Panc1 (cell line): ENCODE measurements around the gene PPM1N.

Experiments
- TCF7L2 ChIP-seq: IDR thresholded peaks from 2 replicates; pipeline ENCODE4 v1.6.1; 2011; ENCODE audit warnings: mild to moderate bottlenecking, low read depth, low read length, inconsistent platforms
- TF ChIP-seq, protein P1 (sequence below): fragments of 450-650 bp; IDR thresholded peaks from 2 replicates; pipeline ENCODE4 v1.5.1; 2017; ENCODE audit warnings: mild to moderate bottlenecking
- TF ChIP-seq, protein P2 (sequence below), 2 experiments: IDR thresholded peaks; 2 replicates each; pipeline ENCODE4 v1.6.1; 2011 to 2012; ENCODE audit warnings: low read depth in 2 of 2, control low read depth in 1 of 2, low read length in 1 of 2, mild to moderate bottlenecking in 1 of 2, moderate library complexity in 1 of 2; ENCODE audit not compliant: insufficient read depth in 1 of 2

DNA sequence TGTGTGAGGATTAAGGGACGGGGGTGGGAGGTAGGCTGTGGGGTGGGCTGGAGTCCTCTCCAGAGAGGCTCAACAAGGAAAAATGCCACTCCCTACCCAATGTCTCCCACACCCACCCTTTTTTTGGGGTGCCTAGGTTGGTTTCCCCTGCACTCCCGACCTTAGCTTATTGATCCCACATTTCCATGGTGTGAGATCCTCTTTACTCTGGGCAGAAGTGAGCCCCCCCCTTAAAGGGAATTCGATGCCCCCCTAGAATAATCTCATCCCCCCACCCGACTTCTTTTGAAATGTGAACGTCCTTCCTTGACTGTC, 24.9 kb upstream of the PPM1N start:
- TF ChIP-seq, protein P1, sequence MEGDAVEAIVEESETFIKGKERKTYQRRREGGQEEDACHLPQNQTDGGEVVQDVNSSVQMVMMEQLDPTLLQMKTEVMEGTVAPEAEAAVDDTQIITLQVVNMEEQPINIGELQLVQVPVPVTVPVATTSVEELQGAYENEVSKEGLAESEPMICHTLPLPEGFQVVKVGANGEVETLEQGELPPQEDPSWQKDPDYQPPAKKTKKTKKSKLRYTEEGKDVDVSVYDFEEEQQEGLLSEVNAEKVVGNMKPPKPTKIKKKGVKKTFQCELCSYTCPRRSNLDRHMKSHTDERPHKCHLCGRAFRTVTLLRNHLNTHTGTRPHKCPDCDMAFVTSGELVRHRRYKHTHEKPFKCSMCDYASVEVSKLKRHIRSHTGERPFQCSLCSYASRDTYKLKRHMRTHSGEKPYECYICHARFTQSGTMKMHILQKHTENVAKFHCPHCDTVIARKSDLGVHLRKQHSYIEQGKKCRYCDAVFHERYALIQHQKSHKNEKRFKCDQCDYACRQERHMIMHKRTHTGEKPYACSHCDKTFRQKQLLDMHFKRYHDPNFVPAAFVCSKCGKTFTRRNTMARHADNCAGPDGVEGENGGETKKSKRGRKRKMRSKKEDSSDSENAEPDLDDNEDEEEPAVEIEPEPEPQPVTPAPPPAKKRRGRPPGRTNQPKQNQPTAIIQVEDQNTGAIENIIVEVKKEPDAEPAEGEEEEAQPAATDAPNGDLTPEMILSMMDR, result no peak
- TF ChIP-seq, protein P2, sequence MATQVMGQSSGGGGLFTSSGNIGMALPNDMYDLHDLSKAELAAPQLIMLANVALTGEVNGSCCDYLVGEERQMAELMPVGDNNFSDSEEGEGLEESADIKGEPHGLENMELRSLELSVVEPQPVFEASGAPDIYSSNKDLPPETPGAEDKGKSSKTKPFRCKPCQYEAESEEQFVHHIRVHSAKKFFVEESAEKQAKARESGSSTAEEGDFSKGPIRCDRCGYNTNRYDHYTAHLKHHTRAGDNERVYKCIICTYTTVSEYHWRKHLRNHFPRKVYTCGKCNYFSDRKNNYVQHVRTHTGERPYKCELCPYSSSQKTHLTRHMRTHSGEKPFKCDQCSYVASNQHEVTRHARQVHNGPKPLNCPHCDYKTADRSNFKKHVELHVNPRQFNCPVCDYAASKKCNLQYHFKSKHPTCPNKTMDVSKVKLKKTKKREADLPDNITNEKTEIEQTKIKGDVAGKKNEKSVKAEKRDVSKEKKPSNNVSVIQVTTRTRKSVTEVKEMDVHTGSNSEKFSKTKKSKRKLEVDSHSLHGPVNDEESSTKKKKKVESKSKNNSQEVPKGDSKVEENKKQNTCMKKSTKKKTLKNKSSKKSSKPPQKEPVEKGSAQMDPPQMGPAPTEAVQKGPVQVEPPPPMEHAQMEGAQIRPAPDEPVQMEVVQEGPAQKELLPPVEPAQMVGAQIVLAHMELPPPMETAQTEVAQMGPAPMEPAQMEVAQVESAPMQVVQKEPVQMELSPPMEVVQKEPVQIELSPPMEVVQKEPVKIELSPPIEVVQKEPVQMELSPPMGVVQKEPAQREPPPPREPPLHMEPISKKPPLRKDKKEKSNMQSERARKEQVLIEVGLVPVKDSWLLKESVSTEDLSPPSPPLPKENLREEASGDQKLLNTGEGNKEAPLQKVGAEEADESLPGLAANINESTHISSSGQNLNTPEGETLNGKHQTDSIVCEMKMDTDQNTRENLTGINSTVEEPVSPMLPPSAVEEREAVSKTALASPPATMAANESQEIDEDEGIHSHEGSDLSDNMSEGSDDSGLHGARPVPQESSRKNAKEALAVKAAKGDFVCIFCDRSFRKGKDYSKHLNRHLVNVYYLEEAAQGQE (IDR thresholded peaks at IDR 0.05; ENCODE audit: insufficient read depth in 1 of 2, low read depth in 2 of 2, low read length in 1 of 2), result no peak
- TF ChIP-seq TCF7L2, result no peak
